HG02798 (cell line): Measurements from ENCODE around the gene ADCY3.

Source experiments
- ATAC-seq: cut with Tn5 transposase; IDR thresholded peaks from one replicate; pipeline ENCODE4 v1.9.1; 2021; ENCODE audit warnings: mild to moderate bottlenecking; ENCODE audit not compliant: unreplicated experiment, poor library complexity

ADCY3 gene

GRCh38 chr2:24881623-24882022 lies 38.4 kb downstream of the ADCY3 start:
- ATAC-seq, result no peak

- ATAC-seq, result no peak
Measured at GRCh38 chr2:24881158-24881557, 38.9 kb downstream of the ADCY3 start.

- ATAC-seq, result no peak
Measured at GRCh38 chr2:24878341-24878740, 41.7 kb downstream of the ADCY3 start.

- ATAC-seq, result no peak
Measured at GRCh38 chr2:24877646-24878045, 42.4 kb downstream of the ADCY3 start.

GRCh38 chr2:24877067-24877466 lies 43.0 kb downstream of the ADCY3 start:
- no peak for ATAC-seq

GRCh38 chr2:24875901-24876300 lies 44.1 kb downstream of the ADCY3 start:
- no peak for ATAC-seq

GRCh38 chr2:24875272-24875671 lies 44.8 kb downstream of the ADCY3 start:
- no peak for ATAC-seq

- ATAC-seq, result no peak
Measured at GRCh38 chr2:24874035-24874434, 46.0 kb downstream of the ADCY3 start.

GRCh38 chr2:24873619-24874018 lies 46.4 kb downstream of the ADCY3 start:
- ATAC-seq, result no peak

GRCh38 chr2:24872344-24873115 lies 47.5 kb downstream of the ADCY3 start:
- ATAC-seq, result no peak

- no peak for ATAC-seq
Measured at GRCh38 chr2:24871852-24872333, 48.1 kb downstream of the ADCY3 start.

- ATAC-seq, result no peak
Measured at GRCh38 chr2:24870891-24871705, 48.9 kb downstream of the ADCY3 start.

- ATAC-seq, result no peak
Measured at GRCh38 chr2:24870440-24870839, 49.6 kb downstream of the ADCY3 start.

- no peak for ATAC-seq
Measured at GRCh38 chr2:24866946-24867345, 53.1 kb downstream of the ADCY3 start.

- no peak for ATAC-seq
Measured at GRCh38 chr2:24863641-24864040, 56.4 kb downstream of the ADCY3 start.

- ATAC-seq, result no peak
Measured at GRCh38 chr2:24861500-24861899, 58.5 kb downstream of the ADCY3 start.

GRCh38 chr2:24860631-24861030 lies 59.4 kb downstream of the ADCY3 start:
- no peak for ATAC-seq

- no peak for ATAC-seq
Measured at GRCh38 chr2:24859968-24860600, 60.0 kb downstream of the ADCY3 start.

GRCh38 chr2:24858996-24859395 lies 61.0 kb downstream of the ADCY3 start:
- no peak for ATAC-seq

GRCh38 chr2:24857746-24858145 lies 62.3 kb downstream of the ADCY3 start:
- no peak for ATAC-seq

GRCh38 chr2:24856791-24857211 lies 63.2 kb downstream of the ADCY3 start:
- ATAC-seq, result no peak
